Head of caudate nucleus (tissue), 42 donors: ENCODE data around the gene UBA52.

Experiments
- DNase-seq, 42 donors: peaks; one replicate each; pipeline versions ENCODE4 v3.0.0 to v3.0.0-alpha.2; 2020 to 2021; ENCODE audit warnings: mixed read lengths in 7 of 42
- intact Hi-C: fragments of 100-400 bp; cut with DNase I; formaldehyde crosslinking; loops from one replicate; pipeline ENCODE4 v1.15.0; 2022

Gene UBA52

DNA sequence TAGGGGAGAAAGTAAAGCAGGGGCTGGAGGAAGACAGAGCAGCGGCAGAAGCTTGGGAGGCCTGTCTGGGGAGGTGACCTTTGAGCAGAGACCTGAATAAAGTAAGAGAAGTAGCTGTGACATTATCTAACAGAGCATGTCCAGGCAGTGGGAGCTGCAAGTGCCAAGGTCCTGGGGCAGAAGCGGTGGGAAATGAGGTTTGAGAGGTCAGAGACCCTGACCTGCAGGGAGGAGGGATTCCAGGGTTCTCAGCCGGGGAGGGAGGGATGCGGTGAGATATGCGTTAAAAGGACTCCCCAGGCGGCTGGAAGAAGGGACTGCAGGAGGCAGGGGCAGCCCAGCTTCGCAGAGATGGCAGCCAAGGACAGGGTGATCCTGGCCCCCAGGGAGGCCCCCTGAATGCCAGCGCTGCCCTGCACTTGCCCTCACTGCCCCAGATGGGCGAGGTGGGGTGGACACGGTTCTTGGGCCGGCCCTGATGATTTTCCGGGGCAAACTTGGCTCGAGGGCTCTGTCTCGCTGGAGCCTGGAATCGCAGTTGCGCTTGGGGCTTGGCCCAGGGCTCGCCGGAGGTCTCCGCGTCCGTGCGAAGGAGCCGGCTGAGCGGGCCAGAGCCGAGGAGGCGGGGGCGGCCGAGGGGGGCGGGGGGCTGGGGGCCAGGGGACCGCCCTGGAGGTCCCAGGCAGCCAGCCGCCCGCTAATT, 31.7 kb downstream of the UBA52 start:
- no peak for DNase-seq
- intact Hi-C loops, result no loop called here

DNA sequence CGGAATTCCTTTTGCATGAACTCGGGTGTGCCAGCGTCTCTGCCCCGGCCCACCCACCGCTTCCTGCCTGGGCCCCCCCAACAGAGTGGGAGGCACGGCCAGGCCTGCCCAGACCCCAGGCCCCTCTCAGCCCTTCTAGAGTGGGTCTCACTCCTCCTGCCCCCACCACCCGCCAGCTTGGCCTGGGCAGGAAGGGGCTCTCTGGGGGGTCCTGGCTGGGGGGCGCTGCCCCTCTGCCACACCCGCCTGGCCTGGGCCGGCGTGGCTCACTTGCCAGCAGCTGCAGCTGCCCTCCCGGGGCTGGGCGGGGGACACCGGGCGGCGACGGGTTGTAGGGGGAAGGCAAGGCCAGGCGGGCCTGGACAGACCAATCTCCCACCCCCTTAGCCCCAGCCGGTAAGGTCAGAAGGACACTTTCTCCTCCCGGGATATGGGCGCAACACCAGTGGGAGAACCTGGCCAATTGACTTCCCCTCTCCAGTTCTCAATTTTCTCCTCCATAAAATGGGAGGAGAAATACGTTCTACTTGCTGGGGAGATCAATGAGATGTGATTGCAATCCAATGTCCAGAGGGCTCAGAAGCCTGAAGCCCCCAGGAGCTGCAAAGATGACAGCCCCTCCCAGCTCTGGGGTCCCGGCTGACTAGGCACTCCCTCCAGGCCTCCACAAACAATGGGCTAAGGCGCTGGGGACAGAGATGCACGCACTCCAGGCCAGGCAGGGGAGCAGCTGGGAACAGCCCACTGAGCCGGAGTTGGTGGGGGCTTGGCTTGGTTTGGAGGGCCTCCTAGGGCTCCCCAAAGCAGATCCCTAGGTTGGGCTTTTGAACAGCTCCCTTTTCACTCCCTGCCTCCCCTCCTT, 32.5 kb downstream of the UBA52 start:
- no peak for DNase-seq
- intact Hi-C loops, result no loop called here

DNA sequence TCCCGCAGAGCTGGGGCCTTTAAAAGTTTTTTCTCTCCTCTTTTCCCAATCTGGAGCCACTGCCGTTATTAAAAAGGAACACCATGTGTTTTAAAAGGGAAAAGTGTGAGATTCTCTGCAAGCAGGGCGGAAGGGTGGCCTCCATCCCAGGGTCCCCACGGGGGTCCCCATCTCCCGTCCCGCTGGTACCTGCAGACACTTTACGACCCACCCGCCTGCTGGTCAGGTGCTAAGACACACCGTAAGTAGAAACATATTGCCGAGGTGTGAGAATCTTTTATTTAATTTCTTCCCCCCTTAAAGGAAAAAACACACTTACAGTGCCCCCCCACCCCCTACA, 33.1 kb downstream of the UBA52 start:
- intact Hi-C loops, result loop anchor here (5.0 kb wide), 1 partner anchor 68 kb away; no protein-coding TSS in a partner anchor
- no peak for DNase-seq

DNA sequence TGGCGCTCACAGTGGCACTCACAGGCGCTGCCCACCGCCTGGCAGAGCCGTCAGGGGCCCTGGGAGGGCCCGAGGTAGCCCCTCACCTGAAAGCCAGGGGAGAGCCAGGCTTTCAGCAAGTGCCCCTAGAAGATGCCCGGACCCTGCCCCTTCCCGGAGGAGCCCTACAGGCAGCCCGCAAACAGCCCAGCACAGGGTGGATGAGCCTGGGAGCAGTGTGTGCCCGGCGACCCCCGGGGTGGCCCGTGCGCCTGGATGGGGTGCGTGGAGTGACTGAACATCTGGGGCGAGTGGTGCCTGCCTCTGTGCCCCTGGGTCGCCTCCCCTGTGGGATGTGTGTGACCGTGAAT, 33.5 kb downstream of the UBA52 start:
- DNase-seq, result no peak
- intact Hi-C loops, result loop anchor here (5.0 kb wide), 1 partner anchor 67 kb away; no protein-coding TSS in a partner anchor

DNA sequence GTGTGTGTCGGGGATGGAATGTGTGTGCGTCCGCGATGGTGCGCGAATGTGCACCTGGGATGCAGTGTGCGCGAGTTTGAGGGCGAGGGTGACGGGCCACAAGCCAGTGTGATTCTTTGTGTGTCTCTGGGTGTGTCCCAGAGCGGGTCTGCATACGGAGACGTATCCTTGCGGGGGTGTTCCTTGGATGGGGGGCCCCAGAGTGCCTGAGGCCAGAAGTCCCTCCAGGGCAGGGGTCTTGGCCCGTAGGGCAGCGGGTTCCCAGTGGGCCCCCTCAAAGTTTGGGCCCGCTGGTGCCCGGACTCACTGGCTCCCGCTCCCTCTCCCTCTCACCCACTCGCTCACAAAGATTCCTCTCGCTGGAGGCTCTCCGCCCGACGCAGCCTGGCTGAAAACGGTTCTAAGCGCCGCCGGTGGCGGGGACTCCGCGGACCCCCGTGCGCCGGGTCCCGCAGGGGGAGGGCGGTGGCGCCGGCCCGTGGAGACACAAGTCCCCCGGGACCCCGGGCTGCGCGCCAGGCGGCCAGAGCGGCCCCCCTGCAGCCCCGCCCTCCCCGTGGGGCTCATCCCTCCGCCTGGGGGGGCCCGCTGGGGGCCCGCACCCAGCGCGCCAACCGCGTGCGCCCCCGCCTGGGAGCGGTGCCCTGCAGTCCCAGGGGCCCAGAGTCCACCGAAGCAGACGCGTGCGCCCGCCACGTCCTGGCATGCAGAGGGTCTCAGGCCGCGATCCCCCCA, 34.1 kb downstream of the UBA52 start:
- no peak for DNase-seq
- intact Hi-C loops, result loop anchor here (5.0 kb wide), 1 partner anchor 67 kb away; no protein-coding TSS in a partner anchor

DNA sequence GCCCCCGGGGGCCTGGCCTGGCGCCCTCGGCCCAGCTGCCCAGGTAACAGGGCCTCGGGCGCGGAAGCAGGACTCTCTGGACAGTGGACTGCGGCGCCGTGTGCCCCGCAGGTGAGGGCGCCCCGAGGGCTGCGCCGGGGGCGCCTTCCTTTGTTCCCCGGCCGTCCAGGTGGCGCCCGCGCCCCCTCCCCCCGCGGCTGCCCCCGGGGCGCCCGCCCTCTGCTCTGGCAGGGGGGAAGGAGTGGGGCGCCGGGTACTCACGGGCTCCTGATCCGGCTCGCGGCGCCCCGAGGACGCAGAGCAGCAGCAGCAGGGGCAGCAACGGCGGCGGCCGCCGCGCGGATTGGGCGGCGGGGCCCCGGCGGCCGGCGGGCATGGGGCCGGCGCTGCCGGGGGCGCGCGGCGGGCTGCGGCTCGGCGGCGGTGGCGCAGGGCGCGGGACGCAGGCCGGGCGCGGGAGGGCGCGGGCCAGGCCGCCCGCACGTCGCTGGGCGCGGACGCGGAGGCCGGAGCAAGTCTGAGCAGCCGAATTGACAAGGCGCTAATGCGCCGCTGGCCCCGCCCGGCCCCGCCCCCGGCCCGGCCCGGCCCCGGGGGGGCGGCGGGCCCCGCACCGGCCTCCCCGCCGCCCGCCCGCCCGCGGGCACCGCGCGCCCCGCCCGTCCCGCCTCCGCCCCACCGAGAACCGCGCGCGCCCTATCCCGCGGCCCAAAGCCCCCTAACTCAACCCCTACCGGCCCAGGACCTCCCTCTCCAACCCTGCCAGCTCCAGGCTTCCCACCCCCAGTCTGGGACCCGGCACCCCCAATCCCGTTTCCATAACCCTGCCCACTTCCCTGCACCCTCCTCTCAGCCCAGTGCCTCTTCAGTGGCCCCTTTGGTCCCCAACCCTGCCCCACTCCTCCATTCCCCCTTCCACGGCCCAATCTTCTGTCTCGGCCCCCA, 34.9 kb downstream of the UBA52 start, which contains the start of gene CRLF1:
TSS of gene CRLF1 (minus strand) at position 519 of the 945 bp plus-strand sequence. CDS start at position 376, 143 bp downstream.
- intact Hi-C loops, result loop anchor here (5.0 kb wide), 1 partner anchor 66 kb away; no protein-coding TSS in a partner anchor
- DNase-seq, result no peak

DNA sequence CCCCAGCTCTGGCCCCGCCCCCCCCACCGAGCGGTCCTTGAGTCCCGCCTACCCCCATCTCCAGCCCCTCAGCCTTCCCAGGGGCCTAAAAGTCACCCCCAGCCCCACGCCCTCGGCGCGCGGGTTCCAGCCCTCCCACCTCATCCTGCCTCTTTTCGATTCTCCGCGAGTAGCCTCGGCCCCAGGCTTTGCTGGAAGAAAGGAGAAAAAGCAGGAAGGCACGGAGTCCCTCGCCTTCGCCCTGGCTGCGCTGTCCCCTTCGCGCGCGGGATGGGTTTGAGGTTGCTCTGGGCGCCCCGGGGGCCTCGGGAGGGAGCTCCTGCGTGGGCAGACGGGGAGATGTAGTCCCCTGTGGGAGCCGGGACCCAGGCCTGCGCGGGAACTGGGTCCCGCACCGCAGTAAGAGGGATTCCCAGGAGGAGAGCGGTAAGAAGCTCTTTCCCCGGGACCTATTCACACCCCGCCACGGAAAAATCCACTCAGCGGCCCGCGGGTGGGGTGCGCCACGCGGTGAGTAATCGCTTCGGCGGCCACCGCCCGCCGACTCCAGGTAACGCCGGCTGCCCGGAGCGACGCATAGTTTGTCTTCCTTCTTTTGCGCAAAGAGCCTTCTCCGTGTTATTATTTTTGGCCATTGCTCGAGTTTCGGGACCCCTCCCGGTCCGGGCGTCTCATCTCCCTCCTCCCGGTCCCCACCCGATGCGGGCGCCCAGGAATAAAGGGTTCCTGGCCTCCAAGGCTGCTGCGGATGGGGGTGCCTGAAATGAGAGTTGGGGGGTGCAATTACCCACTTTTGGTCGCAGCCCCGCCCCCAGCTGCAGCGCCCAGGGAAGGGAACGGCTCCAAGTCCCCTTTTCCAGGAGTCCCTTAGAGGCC, 35.8 kb downstream of the UBA52 start:
- intact Hi-C loops, result loop anchor here (5.0 kb wide), 1 partner anchor 65 kb away; no protein-coding TSS in a partner anchor

DNA sequence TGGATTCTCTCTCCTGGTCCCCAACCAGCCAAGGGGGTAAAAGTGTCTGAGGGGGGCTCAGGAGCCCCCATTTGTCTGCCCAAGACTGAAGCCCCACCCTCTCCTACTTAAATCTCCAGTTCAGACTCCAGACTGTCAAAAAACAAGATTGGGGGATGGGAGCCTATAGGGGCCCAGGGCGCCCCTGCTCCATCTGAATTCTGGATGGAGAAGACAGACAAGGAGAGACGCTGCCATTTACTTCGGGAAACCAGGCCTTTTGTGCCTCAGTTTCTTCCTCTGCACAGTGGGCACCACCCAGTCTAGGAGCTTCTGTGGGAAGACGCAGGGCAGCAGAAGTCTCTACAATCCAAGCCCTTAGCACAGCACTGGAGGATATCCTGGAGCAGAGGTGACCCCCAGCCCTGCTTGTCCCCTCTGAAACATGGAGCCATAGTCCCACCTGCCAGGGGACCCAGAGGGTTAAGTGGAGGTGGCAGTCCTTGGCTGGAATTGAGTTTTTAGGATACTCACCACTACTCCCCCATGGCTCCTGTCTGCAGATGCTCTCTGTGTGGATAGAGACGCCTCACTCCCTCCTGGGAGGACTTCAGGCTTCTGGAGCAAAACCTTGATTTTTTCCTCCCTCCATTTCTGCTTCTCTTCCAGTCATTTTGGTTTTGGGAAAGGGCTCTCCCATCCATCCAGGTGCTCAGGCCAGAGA, 36.6 kb downstream of the UBA52 start:
- no peak for DNase-seq
- intact Hi-C loops, result loop anchor here (5.0 kb wide), 1 partner anchor 64 kb away; no protein-coding TSS in a partner anchor

More for the DNA sequence above, 35.8 kb downstream of the UBA52 start:
- DNase-seq, result peak in 10 of 42 donors; percentile 23 to 72 (median 52)

DNA sequence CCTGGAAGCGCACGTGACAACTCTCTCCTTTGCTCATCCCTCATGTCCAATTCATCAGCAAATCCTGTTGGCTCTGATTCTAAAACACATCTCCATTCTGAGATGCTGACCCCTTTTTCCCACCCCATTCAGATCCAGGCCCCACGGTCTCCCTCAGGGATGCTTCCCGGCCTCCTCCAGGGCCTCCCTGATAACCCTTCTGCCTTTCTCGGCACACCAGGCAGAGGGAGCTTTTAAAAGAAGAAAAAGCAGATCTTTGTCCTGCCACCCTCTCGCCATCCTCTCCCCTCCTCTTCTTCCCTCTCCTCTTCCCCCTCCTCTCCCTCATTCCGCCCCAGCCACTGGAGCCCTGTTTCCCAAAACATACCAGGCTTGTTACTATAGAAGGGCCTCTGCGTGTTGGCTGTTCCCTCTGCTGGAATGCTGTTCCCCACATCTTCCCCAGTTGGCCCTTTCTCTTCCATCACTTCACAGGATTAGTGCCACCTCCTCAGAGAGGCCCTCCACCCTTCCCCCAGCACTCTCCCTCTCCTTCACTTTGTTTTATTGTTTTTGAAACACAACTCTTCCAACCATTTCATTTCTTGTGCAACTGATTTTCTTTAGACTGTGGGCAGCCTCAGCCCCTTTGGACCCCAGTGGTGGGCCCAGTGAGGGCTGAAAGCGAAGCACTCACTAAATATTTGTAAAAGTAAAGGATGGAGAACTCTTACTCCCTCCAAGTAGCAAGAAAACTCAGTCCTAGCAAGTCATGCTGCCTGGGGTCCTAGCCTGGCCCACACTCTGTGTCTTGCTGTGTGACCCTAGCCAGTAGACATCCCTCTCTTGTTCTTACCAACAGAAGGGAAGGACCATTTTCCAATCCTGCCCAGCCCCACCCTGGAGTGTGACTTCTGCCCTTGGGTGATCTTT, 37.4 kb downstream of the UBA52 start:
- DNase-seq, result no peak
- intact Hi-C loops, result loop anchor here (5.0 kb wide), 1 partner anchor 63 kb away; no protein-coding TSS in a partner anchor

DNA sequence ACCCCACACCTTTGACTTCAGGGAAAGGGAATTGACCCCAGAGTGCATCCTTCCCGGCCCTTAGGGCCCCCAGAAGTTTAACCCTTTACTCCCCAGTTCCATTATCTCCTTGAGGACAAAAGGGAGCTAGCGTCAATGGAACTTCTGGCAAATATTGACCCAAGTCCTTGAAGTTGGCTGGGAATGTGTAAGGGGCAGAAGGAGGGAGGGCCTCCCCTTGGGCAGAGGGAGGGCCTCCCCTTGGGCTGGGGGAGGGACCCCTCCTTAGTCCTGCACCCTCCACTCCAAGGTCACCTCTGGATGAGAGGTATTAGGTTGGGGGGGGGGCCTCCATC, 38.0 kb downstream of the UBA52 start:
- no peak for DNase-seq
- intact Hi-C loops, result loop anchor here (5.0 kb wide), 1 partner anchor 63 kb away; no protein-coding TSS in a partner anchor

DNA sequence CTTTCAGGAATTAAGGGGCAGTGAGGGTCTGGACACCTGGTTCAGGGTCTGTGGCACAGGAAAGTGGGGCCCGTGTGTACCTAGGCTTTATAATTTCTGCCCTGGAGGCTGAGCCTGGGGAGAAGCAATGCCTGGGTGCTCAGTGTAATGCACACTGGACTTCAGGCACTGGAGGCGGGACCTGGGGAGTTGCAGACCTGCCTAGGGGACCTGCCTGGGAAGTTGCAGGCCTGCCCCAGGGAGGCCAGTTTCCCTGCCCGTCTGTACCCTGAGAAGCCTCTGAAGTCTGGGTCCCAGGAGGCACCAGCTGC, 38.5 kb downstream of the UBA52 start:
- intact Hi-C loops, result no loop called here
- no peak for DNase-seq

DNA sequence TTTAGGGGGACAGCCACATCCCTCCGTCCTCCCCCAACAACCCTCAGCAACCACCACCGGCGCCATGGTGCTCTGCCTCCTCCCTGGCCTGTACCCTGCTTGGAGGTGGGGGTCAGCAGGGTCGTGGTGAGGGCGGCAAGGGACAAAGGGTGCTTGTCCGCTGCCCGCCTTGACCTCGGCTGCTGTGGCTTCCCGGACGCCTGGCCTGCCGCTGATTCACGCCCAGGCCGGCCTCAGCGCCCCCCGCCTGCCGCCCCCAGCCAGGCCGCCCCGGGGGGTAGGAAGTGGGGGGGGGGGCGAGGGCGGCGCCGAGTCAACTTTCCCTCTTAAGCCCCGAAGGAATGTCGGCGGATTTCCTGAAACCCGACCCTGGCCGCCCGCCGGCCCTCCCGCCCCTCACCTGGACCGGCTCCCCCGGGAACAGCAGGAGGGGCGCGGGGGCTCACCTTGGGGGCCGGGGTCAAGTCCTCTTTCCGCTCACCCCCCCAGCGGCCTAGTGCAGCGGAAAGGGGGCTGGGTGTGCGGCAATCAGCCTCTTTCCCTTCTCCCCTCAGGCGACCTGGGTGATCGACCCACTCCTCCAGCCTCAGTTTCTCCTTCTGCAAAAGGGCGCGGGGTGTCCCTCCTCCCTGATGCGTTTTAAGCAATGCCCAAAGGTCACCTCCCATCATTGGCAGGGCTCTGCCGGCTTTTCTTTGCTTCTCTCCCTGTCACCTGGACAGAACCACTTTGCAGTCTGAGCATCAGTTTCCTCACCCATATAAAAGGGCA, 39.1 kb downstream of the UBA52 start:
- no peak for DNase-seq
- intact Hi-C loops, result no loop called here

DNA sequence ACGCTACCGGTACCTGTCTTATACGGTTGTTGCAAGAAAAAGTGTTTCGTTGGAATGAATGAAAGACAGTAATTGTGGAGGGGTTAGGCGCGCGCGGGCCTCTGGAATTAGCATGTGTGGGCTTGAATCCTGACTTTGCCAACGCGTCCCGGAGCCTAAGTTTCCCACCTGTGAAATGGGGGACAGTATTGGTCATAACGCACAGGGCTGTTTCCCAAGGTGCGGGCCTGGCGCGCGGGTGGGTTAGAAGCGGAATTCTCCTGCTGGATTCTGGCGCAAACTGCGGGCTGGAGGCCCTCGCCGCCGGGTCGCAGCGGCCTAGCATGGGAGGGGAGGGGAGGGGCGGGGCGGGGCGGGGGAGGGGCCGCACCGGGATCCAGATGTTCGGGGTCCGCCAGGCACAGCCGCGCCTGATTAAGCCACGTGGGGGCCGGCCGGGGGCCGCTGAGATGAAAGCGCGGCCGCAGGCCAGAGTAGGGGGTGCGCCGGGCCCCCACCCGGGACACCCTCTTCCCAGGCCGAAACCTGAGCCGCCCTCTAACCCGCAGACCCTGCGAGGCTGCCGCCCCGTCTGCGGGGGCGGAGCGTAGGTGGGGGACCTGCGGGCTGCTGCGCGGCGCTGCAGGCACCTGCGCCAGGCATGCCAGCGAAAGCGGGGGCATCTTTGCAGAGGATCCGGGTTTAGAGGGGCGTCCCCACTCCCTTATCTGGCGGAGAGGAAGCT, 39.8 kb downstream of the UBA52 start:
- intact Hi-C loops, result no loop called here

DNA sequence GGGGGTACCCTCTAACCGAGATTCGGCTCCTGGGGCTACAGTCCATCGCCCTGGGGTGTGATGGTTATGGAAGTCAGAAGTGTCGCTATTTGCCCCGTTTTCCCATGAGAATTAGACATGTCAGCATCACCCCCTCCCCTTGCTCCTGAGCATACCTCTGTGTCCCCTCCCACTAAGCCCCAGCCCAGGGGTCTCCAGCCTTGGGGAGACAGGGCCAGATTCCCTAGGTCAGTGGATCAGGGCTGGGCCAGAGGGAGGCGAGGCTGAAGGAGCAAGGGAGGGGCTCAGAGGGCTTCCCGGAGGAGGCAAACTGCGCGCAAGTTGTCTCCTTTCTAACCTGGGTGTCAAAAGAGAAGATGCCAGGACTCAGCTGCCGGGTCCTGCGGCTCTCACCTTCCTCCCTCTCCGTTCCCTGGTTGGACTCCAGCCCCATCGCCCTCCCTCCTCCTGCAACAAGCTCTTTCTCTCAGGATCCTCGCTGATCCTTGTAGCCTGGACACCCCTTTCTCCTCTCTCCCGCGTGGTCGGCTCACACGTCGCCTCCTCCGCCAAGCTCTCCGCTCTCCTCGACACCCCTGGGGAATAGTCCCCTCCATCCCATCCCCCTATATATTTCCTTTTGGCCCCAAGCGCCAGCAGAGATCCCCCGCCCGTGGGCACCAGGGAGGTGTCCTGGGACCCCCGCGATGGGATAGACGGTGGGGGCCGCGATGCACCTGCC, 40.6 kb downstream of the UBA52 start:
- peak in 8 of 42 donors; percentile 26 to 47 (median 34) for DNase-seq

More for the DNA sequence above, 39.8 kb downstream of the UBA52 start:
- DNase-seq, result peak in 28 of 42 donors; percentile 8 to 72 (median 46)

More for the DNA sequence above, 40.6 kb downstream of the UBA52 start:
- intact Hi-C loops, result no loop called here
